Chondrocyte (in vitro differentiated cells): ENCODE data around the gene PPARA. TPM values are rescaled to one million over a fixed set of nuclear protein-coding genes. Genes with fewer than 3 reads are reported as not detected.

Source experiments
- DNase-seq: peaks from one replicate; pipeline ENCODE4 v3.0.0; 2021; ENCODE audit warnings: mixed read lengths, low spot score
- H3K27ac Mint-ChIP-seq: one replicate; pipeline ENCODE4 v1.8.0; 2021; ENCODE audit warnings: mild to moderate bottlenecking, moderate library complexity, mixed read lengths; ENCODE audit not compliant: unreplicated experiment
- H3K27me3 Mint-ChIP-seq: 2 replicates; pipeline ENCODE4 v1.8.0; 2021; ENCODE audit warnings: low read depth, mixed read lengths
- H3K36me3 Mint-ChIP-seq: 2 replicates; pipeline ENCODE4 v1.8.0; 2021; ENCODE audit warnings: low read depth, mixed read lengths
- H3K4me1 Mint-ChIP-seq: 2 replicates; pipeline ENCODE4 v1.8.0; 2021; ENCODE audit warnings: low read depth, mild to moderate bottlenecking, mixed read lengths
- H3K4me3 Mint-ChIP-seq: one replicate; pipeline ENCODE4 v1.8.0; 2021; ENCODE audit warnings: mild to moderate bottlenecking, moderate library complexity, mixed read lengths; ENCODE audit not compliant: unreplicated experiment
- H3K9me3 Mint-ChIP-seq: 2 replicates; pipeline ENCODE4 v1.8.0; 2021; ENCODE audit warnings: low read depth, mixed read lengths
- total RNA-seq: library from RNA; stranded (reverse); gene quantifications from 3 replicates; pipeline ENCODE4 v1.2.1, GENCODE V29; 2021
- TF ChIP-seq, protein P1 (sequence below): fragments of 200-600 bp; sonication (generic); IDR thresholded peaks from 2 replicates; pipeline ENCODE4 v1.5.0; 2021; ENCODE audit warnings: antibody characterized with exemption, mild to moderate bottlenecking, moderate library complexity

The PPARA gene
- total RNA-seq, 1 donor from 2014 or later, result 16.0 TPM

DNA sequence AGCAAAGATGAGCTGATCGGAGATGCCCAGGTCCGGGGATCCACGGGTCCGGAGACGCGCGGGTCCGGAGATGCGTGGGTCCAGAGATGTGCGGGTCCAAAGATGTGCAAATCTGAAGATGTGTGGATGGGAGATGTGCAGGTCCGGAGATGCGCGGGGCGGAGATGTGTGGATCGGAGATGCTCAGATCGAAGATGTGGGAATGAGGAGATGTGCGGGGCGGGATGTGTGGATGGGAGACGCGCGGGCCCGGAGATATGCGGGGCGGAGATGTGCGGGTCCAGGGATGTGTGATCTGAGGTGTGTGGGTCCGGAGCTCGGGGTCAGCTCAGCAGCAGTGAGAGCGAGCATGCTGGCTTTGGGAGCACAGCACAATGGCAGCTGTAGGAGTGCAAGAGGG, 64.3 kb downstream of the PPARA start:
- Mint-ChIP-seq H3K4me3 (no peak overlapping the region), H3K27ac (no peak overlapping the region), H3K4me1 (no peaks in the 10 kb centered on the region), H3K36me3 (peaks cover 55% of the 10 kb centered on the region), H3K9me3 (peaks cover 4% of the 10 kb centered on the region), H3K27me3 (no peaks in the 10 kb centered on the region)
- DNase-seq, result no peak
- TF ChIP-seq, protein P1, sequence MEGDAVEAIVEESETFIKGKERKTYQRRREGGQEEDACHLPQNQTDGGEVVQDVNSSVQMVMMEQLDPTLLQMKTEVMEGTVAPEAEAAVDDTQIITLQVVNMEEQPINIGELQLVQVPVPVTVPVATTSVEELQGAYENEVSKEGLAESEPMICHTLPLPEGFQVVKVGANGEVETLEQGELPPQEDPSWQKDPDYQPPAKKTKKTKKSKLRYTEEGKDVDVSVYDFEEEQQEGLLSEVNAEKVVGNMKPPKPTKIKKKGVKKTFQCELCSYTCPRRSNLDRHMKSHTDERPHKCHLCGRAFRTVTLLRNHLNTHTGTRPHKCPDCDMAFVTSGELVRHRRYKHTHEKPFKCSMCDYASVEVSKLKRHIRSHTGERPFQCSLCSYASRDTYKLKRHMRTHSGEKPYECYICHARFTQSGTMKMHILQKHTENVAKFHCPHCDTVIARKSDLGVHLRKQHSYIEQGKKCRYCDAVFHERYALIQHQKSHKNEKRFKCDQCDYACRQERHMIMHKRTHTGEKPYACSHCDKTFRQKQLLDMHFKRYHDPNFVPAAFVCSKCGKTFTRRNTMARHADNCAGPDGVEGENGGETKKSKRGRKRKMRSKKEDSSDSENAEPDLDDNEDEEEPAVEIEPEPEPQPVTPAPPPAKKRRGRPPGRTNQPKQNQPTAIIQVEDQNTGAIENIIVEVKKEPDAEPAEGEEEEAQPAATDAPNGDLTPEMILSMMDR, result no peak

DNA sequence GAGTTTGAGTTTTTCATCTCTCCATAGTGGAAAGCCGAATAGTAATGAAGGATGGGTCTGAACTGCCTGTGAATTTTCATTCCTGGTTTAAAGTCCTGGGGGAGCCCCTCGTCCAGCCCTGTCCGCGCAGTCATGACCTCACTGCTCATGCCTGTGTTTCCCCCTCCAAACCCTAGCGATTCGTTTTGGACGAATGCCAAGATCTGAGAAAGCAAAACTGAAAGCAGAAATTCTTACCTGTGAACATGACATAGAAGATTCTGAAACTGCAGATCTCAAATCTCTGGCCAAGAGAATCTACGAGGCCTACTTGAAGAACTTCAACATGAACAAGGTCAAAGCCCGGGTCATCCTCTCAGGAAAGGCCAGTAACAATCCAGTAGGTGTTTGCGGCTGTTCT, 69.3 kb downstream of the PPARA start:
- Mint-ChIP-seq H3K4me1 (no peaks in the 10 kb centered on the region), H3K27me3 (no peaks in the 10 kb centered on the region), H3K4me3 (no peak overlapping the region), H3K9me3 (no peaks in the 10 kb centered on the region), H3K36me3 (peaks cover 43% of the 10 kb centered on the region), H3K27ac (no peak overlapping the region)
- TF ChIP-seq, protein P1, result no peak
- peak; percentile 13 for DNase-seq

DNA sequence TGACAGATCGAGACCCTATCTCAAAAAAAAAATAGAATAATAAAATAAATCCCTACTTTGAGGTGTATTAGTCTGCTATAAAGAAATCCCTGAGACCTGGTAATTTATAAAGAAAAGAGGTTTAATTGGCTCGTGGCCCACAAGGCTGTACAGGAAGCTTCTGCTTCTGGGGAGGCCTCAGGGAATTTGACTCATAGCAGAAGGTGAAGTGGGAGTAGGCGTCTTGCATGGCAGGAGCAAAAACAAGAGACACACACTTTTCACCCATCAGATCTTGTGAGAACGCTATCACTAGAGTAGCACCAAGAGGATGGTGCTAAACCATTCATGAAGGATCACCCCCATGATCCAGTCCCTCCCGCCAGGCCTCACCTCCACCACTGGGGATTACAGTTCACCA, 70.6 kb downstream of the PPARA start:
- TF ChIP-seq, protein P1, result no peak
- H3K36me3 Mint-ChIP-seq, result peaks cover 44% of the 10 kb centered on the region
- H3K4me1 Mint-ChIP-seq, result no peaks in the 10 kb centered on the region
- DNase-seq, result peak; percentile 24
- no peak overlapping the region for H3K4me3 Mint-ChIP-seq
- no peaks in the 10 kb centered on the region for H3K9me3 Mint-ChIP-seq
- H3K27me3 Mint-ChIP-seq, result no peaks in the 10 kb centered on the region
- no peak overlapping the region for H3K27ac Mint-ChIP-seq

DNA sequence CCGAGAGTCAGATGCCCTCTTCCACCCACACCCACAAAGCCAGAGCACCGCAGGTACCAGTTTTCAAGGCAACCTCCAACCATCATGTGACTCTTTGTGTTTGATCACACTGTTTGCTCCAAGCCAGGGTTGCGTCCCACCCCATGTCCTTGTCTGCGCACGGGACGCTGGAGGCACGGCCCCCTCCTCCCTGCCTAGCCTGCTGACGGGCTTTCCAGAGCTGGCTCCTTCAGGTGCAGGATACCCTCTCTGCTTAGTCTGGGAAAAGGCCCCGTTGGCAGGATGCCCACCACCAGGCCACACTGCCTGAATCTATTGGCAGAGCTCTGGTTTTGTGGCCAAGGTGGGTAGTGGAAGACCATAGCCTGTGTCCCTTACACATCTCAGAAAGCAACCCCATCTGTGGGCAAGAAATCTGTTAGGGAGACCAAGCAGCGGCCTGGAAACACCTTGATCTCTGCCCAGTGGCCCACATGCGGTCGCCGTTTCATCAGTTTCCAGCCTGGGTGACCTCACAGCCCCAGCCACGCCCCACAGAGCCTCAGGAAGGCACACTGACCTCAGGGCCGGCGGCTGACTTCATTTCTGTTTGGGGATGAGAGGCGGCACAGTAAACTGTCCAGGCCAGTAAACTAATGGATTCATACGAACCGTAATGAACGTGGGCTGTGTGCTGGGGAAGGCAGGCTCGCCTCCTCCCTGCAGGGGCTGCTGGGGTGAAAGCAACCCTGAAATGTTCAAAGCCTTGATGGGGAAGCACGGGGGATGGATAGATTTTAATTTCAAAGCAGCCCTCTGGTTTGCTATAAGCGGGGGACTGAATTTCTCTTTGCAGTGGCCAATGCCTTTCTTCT, 73.9 kb downstream of the PPARA start:
- Mint-ChIP-seq H3K27me3 (no peaks in the 10 kb centered on the region), H3K27ac (no peak overlapping the region), H3K4me1 (no peaks in the 10 kb centered on the region), H3K9me3 (no peaks in the 10 kb centered on the region), H3K4me3 (no peak overlapping the region), H3K36me3 (peaks cover 32% of the 10 kb centered on the region)
- TF ChIP-seq, protein P1, result no peak
- peak; percentile 75 for DNase-seq

DNA sequence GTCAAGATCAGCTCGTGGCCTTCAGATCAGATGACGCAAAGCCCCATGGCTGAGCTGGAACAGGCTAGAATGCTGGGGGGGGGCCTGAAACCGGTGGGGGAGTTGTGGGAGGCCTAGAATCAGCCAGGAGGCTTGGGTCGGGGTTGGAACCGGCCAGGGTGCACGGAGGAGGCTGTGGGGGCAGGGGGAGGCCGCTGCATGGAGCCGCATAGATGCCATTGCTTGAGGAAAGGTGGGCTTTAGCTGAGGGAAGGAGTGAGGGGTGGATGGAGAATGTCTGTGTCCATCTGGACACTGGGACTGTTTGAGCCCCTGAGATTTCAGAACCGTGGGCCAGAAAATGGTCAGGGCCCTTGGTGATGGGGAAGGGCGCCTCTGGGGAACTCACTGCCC, 74.6 kb downstream of the PPARA start:
- H3K36me3 Mint-ChIP-seq, result peaks cover 27% of the 10 kb centered on the region
- H3K4me1 Mint-ChIP-seq, result no peaks in the 10 kb centered on the region
- no peak overlapping the region for H3K4me3 Mint-ChIP-seq
- peak; percentile 54 for DNase-seq
- H3K27ac Mint-ChIP-seq, result no peak overlapping the region
- H3K9me3 Mint-ChIP-seq, result no peaks in the 10 kb centered on the region
- no peaks in the 10 kb centered on the region for H3K27me3 Mint-ChIP-seq
- TF ChIP-seq, protein P1, result no peak
